K562 (cell line): ENCODE data around the gene MAN1A1. TPM values are rescaled to one million over a fixed set of nuclear protein-coding genes. Genes with fewer than 3 reads are reported as not detected.

Experiments
- ARID3A ChIP-seq: IDR thresholded peaks from 2 replicates; pipeline ENCODE4 v1.6.1; 2012; ENCODE audit warnings: low read depth, low read length, improper control_type of control experiment, borderline replicate concordance
- CHD2 ChIP-seq: IDR thresholded peaks from 2 replicates; pipeline ENCODE4 v1.6.1; 2011; ENCODE audit warnings: low read depth, low read length
- FOXP1 ChIP-seq: sonication (generic); formaldehyde crosslinking; IDR thresholded peaks from 2 replicates; pipeline ENCODE4 v1.8.0; 2022; ENCODE audit warnings: mild to moderate bottlenecking, missing genetic modification reagents
- NFYB ChIP-seq: IDR thresholded peaks from 2 replicates; pipeline ENCODE4 v1.6.1; 2011; ENCODE audit warnings: mild to moderate bottlenecking, moderate library complexity; ENCODE audit not compliant: insufficient read length; ENCODE audit errors: extremely low read depth
- POLR2B ChIP-seq: fragments of 450-650 bp; IDR thresholded peaks from 2 replicates; pipeline ENCODE4 v1.6.1; 2018; ENCODE audit warnings: low read depth; ENCODE audit not compliant: partially characterized antibody
- RAD21 ChIP-seq, 2 experiments: fragments of 250-450 bp in 1 of 2; fragments of 450-650 bp in 1 of 2; sonication (Bioruptor Pico) in 1 of 2; formaldehyde crosslinking in 1 of 2; IDR thresholded peaks in 1 of 2; conservative IDR thresholded peaks in 1 of 2; 2 replicates each; pipeline versions ENCODE4 v1.4.0 to v1.8.0; 2020 to 2022; ENCODE audit warnings: mild to moderate bottlenecking in 2 of 2, moderate library complexity in 1 of 2
- RCOR1 ChIP-seq, 2 experiments: IDR thresholded peaks; 2 replicates each; pipeline ENCODE4 v1.6.1; 2012; ENCODE audit warnings: low read depth in 2 of 2, low read length in 2 of 2, borderline replicate concordance in 1 of 2, improper control_type of control experiment in 1 of 2
- STAG1 ChIP-seq: sonication (generic); formaldehyde crosslinking; IDR thresholded peaks from 2 replicates; pipeline ENCODE4 v1.5.0; 2020; ENCODE audit warnings: missing genetic modification reagents, borderline replicate concordance
- ZKSCAN1 ChIP-seq: fragments of 150-350 bp; IDR thresholded peaks from 2 replicates; pipeline ENCODE4 v1.6.1; 2016; ENCODE audit warnings: low read depth, low read length
- ZNF398 ChIP-seq: fragments of 250-450 bp; sonication (Bioruptor Pico); IDR thresholded peaks from 2 replicates; pipeline ENCODE4 v1.8.0; 2021; ENCODE audit warnings: moderate library complexity, mild to moderate bottlenecking, inconsistent platforms
- ZNF407 ChIP-seq: fragments of 450-650 bp; IDR thresholded peaks from 2 replicates; pipeline ENCODE4 v1.6.1; 2016; ENCODE audit warnings: low read depth
- ZNF655 ChIP-seq: fragments of 250-450 bp; sonication (Bioruptor Pico); IDR thresholded peaks from 2 replicates; pipeline ENCODE4 v1.5.0; 2021
- polyA plus RNA-seq, 8 experiments: library from polyadenylated mRNA; depleted of rRNA in 4 of 8; stranded (reverse) in 5 of 8; unstranded in 3 of 8; fragments of >200 nt; fragmentation: Nextera tagmentation in 2 of 8; fragmentation: Illumina TruSeq in 1 of 8; extraction: Ambion mirVana in 2 of 8; extraction: Trizol in 1 of 8; gene quantifications; 2 replicates each; pipeline versions ENCODE4 v1.2.1 to v1.2.3, GENCODE V29; 2011 to 2014; ENCODE audit warnings: inconsistent platforms in 1 of 8, missing spikeins in 1 of 8
- total RNA-seq, 7 experiments: library from RNA; depleted of rRNA in 6 of 7; stranded (reverse); fragments of >200 nt in 6 of 7; fragmentation: Illumina TruSeq in 2 of 7; extraction: Trizol in 2 of 7; gene quantifications; 2 replicates each; pipeline versions ENCODE4 v1.2.1 to v1.2.3, GENCODE V29; 2011 to 2021; ENCODE audit warnings: low replicate concordance in 1 of 7

MAN1A1 gene
- total and polyA plus RNA-seq, 9 of the 15 experiments (the other 6 are each of a cell fraction or from before 2014, with no cell fraction given), result 24.5 to 78.4 (median 59.7) TPM

GRCh38 chr6:119308048-119308570 is 41.5 kb downstream of the MAN1A1 start (continued):
- TF ChIP-seq ARID3A, result peak; percentile 78; the same call in 1 of the 2 replicates
- no peak for TF ChIP-seq ZNF398
- TF ChIP-seq RCOR1 (IDR thresholded peaks at IDR 0.05; ENCODE audit: borderline replicate concordance in 1 of 2, low read depth in 2 of 2, low read length in 2 of 2), result peak; percentile 52 to 73; a peak in 3 of 4 replicates
- TF ChIP-seq ZKSCAN1, result no peak
- TF ChIP-seq NFYB, result no peak
- TF ChIP-seq RAD21 (CRISPR knock-in tag; conservative IDR thresholded peaks at IDR 0.05 in 1 of 2, IDR thresholded peaks at IDR 0.05 in 1 of 2), result no peak
- no peak for TF ChIP-seq POLR2B
- no peak for TF ChIP-seq CHD2
- TF ChIP-seq STAG1 (CRISPR knock-in tag), result no peak
- no peak for TF ChIP-seq ZNF655 (CRISPR knock-in tag)
- no peak for TF ChIP-seq ZNF407
- no peak for TF ChIP-seq FOXP1
